B cell (primary cell): ENCODE results near the gene ASTN2. TPM values are rescaled to one million over a fixed set of nuclear protein-coding genes. Genes with fewer than 3 reads are reported as not detected.

ENCODE experiments used
- ATAC-seq: fragments of 200-7000 bp; cut with Tn5 transposase; one replicate; pipeline ENCODE4 v1.10.0; 2021; ENCODE audit warnings: low read depth, mild to moderate bottlenecking, moderate number of reproducible peaks, moderate library complexity
- CTCF ChIA-PET: fragments of 350-600 bp; sonication (Branson Sonifier 250); formaldehyde crosslinking; loops from one replicate; lab custom pipeline; 2021; ENCODE audit warnings: antibody characterized with exemption, inconsistent platforms; lab: Charles Lee
- POLR2A ChIA-PET: fragments of 350-600 bp; sonication (Branson Sonifier 250); formaldehyde crosslinking; loops from one replicate; lab custom pipeline; 2021; ENCODE audit warnings: antibody characterized with exemption; lab: Charles Lee
- DNase-seq: peaks from one replicate; pipeline ENCODE4 v3.0.0; 2013
- H2AFZ ChIP-seq: 2 replicates; pipeline ENCODE4 v1.6.1; 2012; ENCODE audit warnings: mild to moderate bottlenecking, low read depth, low read length; ENCODE audit not compliant: insufficient read depth, poor library complexity, severe bottlenecking
- H3K27ac ChIP-seq, 2 donors: 1 replicate in 1 of 2; 2 replicates in 1 of 2; pipeline ENCODE4 v1.5.1; 2012 to 2013; ENCODE audit warnings: low read length in 2 of 2, mild to moderate bottlenecking in 2 of 2, moderate library complexity in 1 of 2
- H3K27me3 ChIP-seq, 4 experiments: fragments of 200-600 bp in 1 of 4; sonication (generic) in 1 of 4; replicated peaks in 1 of 4; 1 replicate in 2 of 4; 2 replicates in 2 of 4; pipeline versions ENCODE4 v1.6.1 to v1.7.0; 2013 to 2016; ENCODE audit warnings: low read length in 3 of 4, mild to moderate bottlenecking in 2 of 4, mixed read lengths in 1 of 4, moderate library complexity in 1 of 4; ENCODE audit not compliant: insufficient read depth in 4 of 4, control insufficient read depth in 3 of 4; ENCODE audit errors: control extremely low read depth in 1 of 4
- H3K36me3 ChIP-seq, 2 experiments: replicated peaks in 1 of 2; 1 replicate in 1 of 2; 2 replicates in 1 of 2; pipeline versions ENCODE4 v1.6.1 to v1.7.1; 2013; ENCODE audit warnings: low read length in 1 of 2; ENCODE audit not compliant: insufficient read depth in 2 of 2, control insufficient read depth in 1 of 2; ENCODE audit errors: control extremely low read depth in 1 of 2, extremely low read depth in 1 of 2
- H3K4me1 ChIP-seq, 2 donors: fragments of 200-600 bp in 1 of 2; sonication (generic) in 1 of 2; 1 replicate in 1 of 2; 2 replicates in 1 of 2; pipeline versions ENCODE4 v1.5.1 to v1.6.1; 2013 to 2017; ENCODE audit warnings: low read length in 2 of 2; ENCODE audit not compliant: control insufficient read depth in 2 of 2, insufficient read depth in 2 of 2
- H3K4me2 ChIP-seq: replicated peaks from 2 replicates; pipeline ENCODE3; 2012; ENCODE audit warnings: mild to moderate bottlenecking, low read depth, low read length; ENCODE audit not compliant: poor library complexity, severe bottlenecking
- H3K4me3 ChIP-seq, 5 experiments: fragments of 200-600 bp in 1 of 5; sonication (generic) in 1 of 5; 1 replicate in 3 of 5; 2 replicates in 2 of 5; pipeline versions ENCODE4 v1.5.1 to v1.7.0; 2011 to 2016; ENCODE audit warnings: low read length in 4 of 5, mild to moderate bottlenecking in 4 of 5, low read depth in 2 of 5, control low read depth in 1 of 5, moderate library complexity in 1 of 5; ENCODE audit not compliant: insufficient read depth in 1 of 5; ENCODE audit errors: control extremely low read depth in 1 of 5, extremely low read depth in 1 of 5
- H3K79me2 ChIP-seq: fragments of 200-600 bp; sonication (generic); one replicate; pipeline ENCODE4 v1.6.0; 2016; ENCODE audit warnings: low read length; ENCODE audit not compliant: control insufficient read depth, insufficient read depth
- H3K9ac ChIP-seq: fragments of 200-600 bp; sonication (generic); 2 replicates; pipeline ENCODE4 v1.6.1; 2017; ENCODE audit warnings: mild to moderate bottlenecking, low read length, moderate library complexity
- H3K9me3 ChIP-seq, 3 donors: one replicate each; pipeline versions ENCODE4 v1.6.1 to v1.7.1; 2013; ENCODE audit warnings: low read length in 2 of 3; ENCODE audit not compliant: control insufficient read depth in 2 of 3, insufficient read depth in 1 of 3; ENCODE audit errors: control extremely low read depth in 1 of 3
- H4K20me1 ChIP-seq: 2 replicates; pipeline ENCODE4 v1.6.0; 2012; ENCODE audit warnings: mild to moderate bottlenecking, low read length; ENCODE audit not compliant: insufficient read depth, control insufficient read depth, poor library complexity, severe bottlenecking
- H3K27ac Mint-ChIP-seq: one replicate; pipeline ENCODE4 v1.8.0; 2021; ENCODE audit warnings: mixed read lengths
- H3K27me3 Mint-ChIP-seq: one replicate; pipeline ENCODE4 v1.8.0; 2021; ENCODE audit warnings: mixed read lengths
- H3K4me1 Mint-ChIP-seq: one replicate; pipeline ENCODE4 v1.8.0; 2021; ENCODE audit warnings: mixed read lengths
- H3K4me3 Mint-ChIP-seq: one replicate; pipeline ENCODE4 v1.8.0; 2021; ENCODE audit warnings: mixed read lengths
- H3K9me3 Mint-ChIP-seq: one replicate; pipeline ENCODE4 v1.8.0; 2022; ENCODE audit warnings: mixed read lengths; ENCODE audit not compliant: insufficient read depth
- EZH2 ChIP-seq: IDR thresholded peaks from 2 replicates; pipeline ENCODE4 v1.6.1; 2012; ENCODE audit warnings: borderline replicate concordance, low read depth, mild to moderate bottlenecking, moderate library complexity, low read length; ENCODE audit not compliant: insufficient read depth, poor library complexity, severe bottlenecking
- WGBS: methylation state at CpG from one replicate; pipeline ENCODE4 v1.1.5; 2013; ENCODE audit warnings: missing lambda C conversion rate; ENCODE audit not compliant: insufficient coverage; 5-methylcytosine and 5-hydroxymethylcytosine counted together
- intact Hi-C: fragments of 100-400 bp; cut with micrococcal nuclease; formaldehyde crosslinking; loops from one replicate; pipeline ENCODE4 v1.10.0; 2022
- polyA plus RNA-seq: library from polyadenylated mRNA; depleted of rRNA; stranded (reverse); fragments of >200 nt; gene quantifications from 2 replicates; pipeline ENCODE4 v1.2.3, GENCODE V29; 2012
- total RNA-seq, 2 donors: library from RNA; stranded (reverse); fragments of 120-200 nt in 1 of 2; gene quantifications; 1 replicate in 1 of 2; 2 replicates in 1 of 2; pipeline versions ENCODE4 v1.2.3 to v1.2.4, GENCODE V29; 2013 to 2022
- TF ChIP-seq, protein P1 (sequence below): fragments of 200-600 bp; IDR thresholded peaks from one replicate; pipeline ENCODE4 v1.8.0; 2022; ENCODE audit warnings: antibody characterized with exemption, mild to moderate bottlenecking

Gene ASTN2
- total and polyA plus RNA-seq, 2 donors (not counting 1 experiment from before 2014, with no cell fraction given), result 1.2 to 3.6 TPM

DNA sequence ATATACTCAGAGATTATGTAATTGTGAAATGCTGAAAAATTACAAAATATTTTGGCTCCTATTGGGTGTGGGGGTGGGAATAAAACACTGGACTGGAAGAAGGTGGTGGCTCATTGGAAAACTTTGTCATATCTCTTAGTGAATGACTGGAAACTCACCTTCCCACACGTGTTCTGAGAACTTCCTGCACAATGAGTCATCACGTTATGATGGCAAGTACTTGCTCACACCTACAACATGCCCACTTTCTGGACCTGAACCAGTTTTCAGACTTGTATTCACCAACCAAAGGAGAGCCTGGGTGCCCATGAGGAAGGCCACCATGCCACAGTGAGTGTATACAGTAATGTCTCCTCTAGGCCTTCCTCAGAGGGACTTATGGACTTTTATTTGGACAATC, 294.8 kb downstream of the ASTN2 start:
- no peak for DNase-seq
- peaks cover 2% of the 10 kb centered on the region for H3K9me3 Mint-ChIP-seq
- CTCF ChIA-PET, result no interaction called here
- no peaks in the 10 kb centered on the region for H4K20me1 ChIP-seq
- no peak overlapping the region for H3K9ac ChIP-seq
- no peaks in the 10 kb centered on the region for H3K9me3 ChIP-seq
- H3K36me3 ChIP-seq, result no peaks in the 10 kb centered on the region
- POLR2A ChIA-PET, result no interaction called here
- H3K4me1 ChIP-seq, result no peaks in the 10 kb centered on the region
- H2AFZ ChIP-seq, result no peak overlapping the region
- TF ChIP-seq EZH2, result no peak
- TF ChIP-seq, protein P1, sequence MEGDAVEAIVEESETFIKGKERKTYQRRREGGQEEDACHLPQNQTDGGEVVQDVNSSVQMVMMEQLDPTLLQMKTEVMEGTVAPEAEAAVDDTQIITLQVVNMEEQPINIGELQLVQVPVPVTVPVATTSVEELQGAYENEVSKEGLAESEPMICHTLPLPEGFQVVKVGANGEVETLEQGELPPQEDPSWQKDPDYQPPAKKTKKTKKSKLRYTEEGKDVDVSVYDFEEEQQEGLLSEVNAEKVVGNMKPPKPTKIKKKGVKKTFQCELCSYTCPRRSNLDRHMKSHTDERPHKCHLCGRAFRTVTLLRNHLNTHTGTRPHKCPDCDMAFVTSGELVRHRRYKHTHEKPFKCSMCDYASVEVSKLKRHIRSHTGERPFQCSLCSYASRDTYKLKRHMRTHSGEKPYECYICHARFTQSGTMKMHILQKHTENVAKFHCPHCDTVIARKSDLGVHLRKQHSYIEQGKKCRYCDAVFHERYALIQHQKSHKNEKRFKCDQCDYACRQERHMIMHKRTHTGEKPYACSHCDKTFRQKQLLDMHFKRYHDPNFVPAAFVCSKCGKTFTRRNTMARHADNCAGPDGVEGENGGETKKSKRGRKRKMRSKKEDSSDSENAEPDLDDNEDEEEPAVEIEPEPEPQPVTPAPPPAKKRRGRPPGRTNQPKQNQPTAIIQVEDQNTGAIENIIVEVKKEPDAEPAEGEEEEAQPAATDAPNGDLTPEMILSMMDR, result no peak
- WGBS, result 27% methylated on average over 2 of the region's 2 CpGs
- H3K27ac ChIP-seq, result no peak overlapping the region
- no peak overlapping the region for H3K4me3 ChIP-seq
- no peak overlapping the region for H3K27ac Mint-ChIP-seq
- H3K27me3 Mint-ChIP-seq, result no peaks in the 10 kb centered on the region
- no peak overlapping the region for H3K4me3 Mint-ChIP-seq
- H3K4me2 ChIP-seq, result no peak overlapping the region
- no peaks in the 10 kb centered on the region for H3K79me2 ChIP-seq
- intact Hi-C loops, result no loop called here
- ATAC-seq, result no peak
- H3K4me1 Mint-ChIP-seq, result no peaks in the 10 kb centered on the region
- H3K27me3 ChIP-seq, result no peaks in the 10 kb centered on the region

DNA sequence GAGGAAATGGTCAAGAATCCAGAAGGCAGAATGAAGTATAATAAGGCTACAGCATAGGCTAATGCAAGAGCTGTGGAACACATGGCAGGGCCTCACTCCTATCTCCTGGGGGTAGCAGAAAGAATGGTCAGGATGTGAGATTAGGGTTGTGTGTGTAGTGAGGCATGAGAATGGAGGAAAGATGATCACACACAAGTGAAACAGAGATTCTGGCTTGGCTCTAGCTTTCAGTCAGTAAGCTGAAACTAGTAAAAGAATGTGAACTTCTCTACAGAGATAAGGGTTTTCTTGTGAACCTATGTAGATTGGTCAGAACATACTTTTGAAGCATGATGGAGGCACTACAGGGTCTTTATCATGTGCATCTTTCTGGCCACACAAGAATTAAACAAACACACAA, 298.8 kb downstream of the ASTN2 start:
- no peak for DNase-seq
- Histone ChIP-seq H2AFZ (no peak overlapping the region), H3K4me1 (no peaks in the 10 kb centered on the region), H3K79me2 (no peaks in the 10 kb centered on the region), H3K36me3 (no peaks in the 10 kb centered on the region), H3K27ac (no peak overlapping the region), H3K4me3 (no peak overlapping the region), H3K9ac (no peak overlapping the region), H3K4me2 (no peak overlapping the region), H3K27me3 (no peaks in the 10 kb centered on the region), H3K9me3 (no peaks in the 10 kb centered on the region), H4K20me1 (no peaks in the 10 kb centered on the region)
- POLR2A ChIA-PET, result no interaction called here
- no peaks in the 10 kb centered on the region for H3K4me1 Mint-ChIP-seq
- peaks cover 2% of the 10 kb centered on the region for H3K9me3 Mint-ChIP-seq
- no peak overlapping the region for H3K4me3 Mint-ChIP-seq
- no peaks in the 10 kb centered on the region for H3K27me3 Mint-ChIP-seq
- intact Hi-C loops, result no loop called here
- ATAC-seq, result no peak
- H3K27ac Mint-ChIP-seq, result no peak overlapping the region
- CTCF ChIA-PET, result no interaction called here
- no peak for TF ChIP-seq EZH2
- TF ChIP-seq, protein P1, result no peak
